HepG2 (cell line): ENCODE measurements around the gene DTNA. TPM values are rescaled to one million over a fixed set of nuclear protein-coding genes. Genes with fewer than 3 reads are reported as not detected.

ENCODE experiments used
- ATAC-seq: fragments of 200-7000 bp; cut with Tn5 transposase; 3 replicates; pipeline ENCODE4 v1.9.1; 2020; ENCODE audit warnings: mild to moderate bottlenecking, moderate library complexity
- BruUV-seq: library from RNA; stranded (reverse); fragments of 400-500 nt; replicated peaks from 2 replicates; lab custom pipeline; 2021; lab: Mats Ljungman, UMichigan
- CTCF ChIA-PET: fragments of 300-600 bp; formaldehyde crosslinking; extraction: SDS; loops from one replicate; lab custom pipeline; 2021; ENCODE audit warnings: low total read pairs, inconsistent platforms, low intra/inter-chr PET ratio; lab: Yijun Ruan, JAX
- POLR2A ChIA-PET: fragments of 350-600 bp; sonication (Branson Sonifier 250); formaldehyde crosslinking; loops from one replicate; lab custom pipeline; 2020; ENCODE audit warnings: antibody characterized with exemption, inconsistent platforms; lab: Yijun Ruan, JAX
- DNase-seq: peaks from one replicate; pipeline ENCODE4 v3.0.0-alpha.2; 2015; ENCODE audit warnings: low spot score
- FAIRE-seq: peaks from 3 replicates; lab custom pipeline; 2011; peaks lifted over from hg19 to GRCh38; lab: Jason Lieb, UNC
- H2AFZ ChIP-seq: one replicate; pipeline ENCODE4 v1.6.1; 2011; ENCODE audit warnings: low read length, inconsistent platforms
- H3K27ac ChIP-seq: fragments of 300-600 bp; 3 replicates; pipeline ENCODE4 v1.8.0; 2011; ENCODE audit warnings: mixed run types, mild to moderate bottlenecking, mixed read lengths, low read length, inconsistent platforms; ENCODE audit not compliant: insufficient read depth; ENCODE audit errors: extremely low read length
- H3K27me3 ChIP-seq, 2 experiments: fragments of 200-600 bp in 1 of 2; 2 replicates in 1 of 2; 3 replicates in 1 of 2; pipeline versions ENCODE4 v1.6.0 to v1.8.0; 2011; ENCODE audit warnings: low read length in 2 of 2, mild to moderate bottlenecking in 2 of 2, moderate library complexity in 2 of 2, inconsistent platforms in 1 of 2; ENCODE audit not compliant: insufficient read depth in 2 of 2, control insufficient read depth in 1 of 2
- H3K36me3 ChIP-seq, 2 experiments: fragments of 200-600 bp in 1 of 2; replicated peaks in 1 of 2; 2 replicates in 1 of 2; 3 replicates in 1 of 2; pipeline versions ENCODE4 v1.5.1 to v1.8.0; 2011; ENCODE audit warnings: low read length in 2 of 2, inconsistent platforms in 1 of 2; ENCODE audit not compliant: insufficient read depth in 2 of 2, control insufficient read depth in 1 of 2
- H3K4me1 ChIP-seq: 2 replicates; pipeline ENCODE4 v1.5.1; 2012; ENCODE audit warnings: low read length, inconsistent platforms; ENCODE audit not compliant: insufficient read depth
- H3K4me2 ChIP-seq: 2 replicates; pipeline ENCODE4 v1.6.0; 2011; ENCODE audit warnings: low read depth, low read length, inconsistent platforms
- H3K4me3 ChIP-seq, 3 experiments: fragments of 200-600 bp in 1 of 3; sonication (generic), shearing (Covaris generic) in 1 of 3; replicated peaks in 1 of 3; 2 replicates each; pipeline ENCODE4 v1.5.1; 2011 to 2016; ENCODE audit warnings: low read length in 3 of 3, inconsistent platforms in 2 of 3, low read depth in 2 of 3, mild to moderate bottlenecking in 2 of 3, control low read depth in 1 of 3, mixed read lengths in 1 of 3; ENCODE audit not compliant: insufficient read depth in 1 of 3
- H3K79me2 ChIP-seq: one replicate; pipeline ENCODE4 v1.6.1; 2011; ENCODE audit warnings: low read length, inconsistent platforms; ENCODE audit not compliant: insufficient read depth
- H3K9ac ChIP-seq: 2 replicates; pipeline ENCODE4 v1.6.0; 2011; ENCODE audit warnings: mild to moderate bottlenecking, low read depth, low read length, inconsistent platforms; ENCODE audit not compliant: insufficient read depth
- H3K9me3 ChIP-seq: 2 replicates; pipeline ENCODE4 v1.5.1; 2012; ENCODE audit warnings: mild to moderate bottlenecking, low read length
- H4K20me1 ChIP-seq: 2 replicates; pipeline ENCODE4 v1.6.0; 2011; ENCODE audit warnings: inconsistent platforms, mild to moderate bottlenecking, low read length, moderate library complexity; ENCODE audit not compliant: insufficient read depth
- ETV6 ChIP-seq: sonication (generic); formaldehyde crosslinking; conservative IDR thresholded peaks from 2 replicates; pipeline ENCODE4 v1.4.0; 2020; ENCODE audit warnings: missing genetic modification reagents
- FOXP1 ChIP-seq, 2 experiments: fragments of 450-650 bp in 1 of 2; IDR thresholded peaks; 2 replicates each; pipeline ENCODE4 v1.6.1; 2017 to 2018; ENCODE audit warnings: antibody characterized with exemption in 1 of 2
- HES4 ChIP-seq: sonication (generic); formaldehyde crosslinking; IDR thresholded peaks from 2 replicates; pipeline ENCODE4 v1.9.0; 2021; ENCODE audit warnings: mild to moderate bottlenecking, missing genetic modification reagents, borderline replicate concordance
- JUN ChIP-seq: sonication (generic); formaldehyde crosslinking; IDR thresholded peaks from 2 replicates; pipeline ENCODE4 v1.4.0; 2020; ENCODE audit warnings: mild to moderate bottlenecking, missing genetic modification reagents
- KDM4B ChIP-seq: sonication (generic); formaldehyde crosslinking; IDR thresholded peaks from 2 replicates; pipeline ENCODE4 v1.4.0; 2020; ENCODE audit warnings: missing genetic modification reagents
- MATR3 ChIP-seq: sonication (generic); formaldehyde crosslinking; IDR thresholded peaks from 2 replicates; pipeline ENCODE4 v1.4.0; 2020; ENCODE audit warnings: missing genetic modification reagents
- MIXL1 ChIP-seq: IDR thresholded peaks from 2 replicates; pipeline ENCODE4 v1.6.1; 2016
- PHF20 ChIP-seq: sonication (generic); formaldehyde crosslinking; IDR thresholded peaks from 2 replicates; pipeline ENCODE4 v1.5.0; 2020; ENCODE audit warnings: mild to moderate bottlenecking, missing genetic modification reagents
- RBAK ChIP-seq: sonication (generic); formaldehyde crosslinking; IDR thresholded peaks from 2 replicates; pipeline ENCODE4 v1.5.1; 2020; ENCODE audit warnings: mild to moderate bottlenecking, missing genetic modification reagents
- SP5 ChIP-seq: IDR thresholded peaks from 2 replicates; pipeline ENCODE4 v1.6.1; 2016; ENCODE audit warnings: low read depth, borderline replicate concordance
- SRSF9 ChIP-seq: fragments of 200-400 bp; formaldehyde crosslinking; IDR thresholded peaks from 2 replicates; pipeline ENCODE4 v1.6.1; 2018; ENCODE audit warnings: borderline replicate concordance, mild to moderate bottlenecking, low read depth, low read length; ENCODE audit not compliant: insufficient read depth, poor library complexity, severe bottlenecking
- ZC3H4 ChIP-seq: sonication (generic); formaldehyde crosslinking; IDR thresholded peaks from 2 replicates; pipeline ENCODE4 v1.4.0; 2020; ENCODE audit warnings: missing genetic modification reagents, borderline replicate concordance
- ZNF530 ChIP-seq: sonication (generic); formaldehyde crosslinking; IDR thresholded peaks from 2 replicates; pipeline ENCODE4 v1.5.0; 2020; ENCODE audit warnings: low read depth, mild to moderate bottlenecking, missing genetic modification reagents
- ZNF574 ChIP-seq: sonication (generic); formaldehyde crosslinking; IDR thresholded peaks from 2 replicates; pipeline ENCODE4 v1.4.0; 2020; ENCODE audit warnings: missing genetic modification reagents
- ZNF770 ChIP-seq: sonication (generic); formaldehyde crosslinking; IDR thresholded peaks from 2 replicates; pipeline ENCODE4 v1.5.0; 2020; ENCODE audit warnings: mild to moderate bottlenecking, missing genetic modification reagents
- WGBS: methylation state at CpG from one replicate; pipeline ENCODE4 v1.1.6; 2017; ENCODE audit warnings: low lambda C conversion rate; 5-methylcytosine and 5-hydroxymethylcytosine counted together
- in situ Hi-C: cut with HindIII; loops from 2 replicates; pipeline ENCODE4 v1.10.0; 2017; ENCODE audit warnings: low pct_unique_long_range_greater_than_20kb; ENCODE audit not compliant: extremely low pct_ligation_motif_present
- intact Hi-C: fragments of 100-400 bp; cut with micrococcal nuclease; formaldehyde crosslinking; loops from one replicate; pipeline ENCODE4 v1.10.0; 2022; ENCODE audit not compliant: unreplicated experiment
- polyA plus RNA-seq, 8 experiments: library from polyadenylated mRNA; depleted of rRNA in 3 of 8; stranded (reverse) in 7 of 8; unstranded in 1 of 8; fragments of >200 nt; fragmentation: Illumina TruSeq in 4 of 8; extraction: Trizol in 4 of 8; gene quantifications; 2 replicates each; pipeline versions ENCODE4 v1.2.1 to v1.2.3, GENCODE V29; 2011 to 2016; ENCODE audit warnings: low read depth in 4 of 8, missing spikeins in 1 of 8, mixed read lengths in 1 of 8; ENCODE audit not compliant: insufficient read depth in 1 of 8
- total RNA-seq, 5 experiments: library from RNA; depleted of rRNA; stranded (reverse); fragments of >200 nt; fragmentation: Illumina TruSeq; extraction: Trizol; gene quantifications; 2 replicates each; pipeline ENCODE4 v1.2.3, GENCODE V29; 2016; ENCODE audit warnings: low read depth in 1 of 5

The DTNA gene
- total and polyA plus RNA-seq, 2 of the 13 experiments (the other 11 are each of a cell fraction or from before 2014, with no cell fraction given): 8.5 to 29.0 TPM

GRCh38 chr18:34838669-34839068 is 128.6 kb downstream of the DTNA start:
- no peak for FAIRE-seq
- Histone ChIP-seq H3K4me2 (no peak overlapping the region), H3K79me2 (no peaks in the 10 kb centered on the region), H2AFZ (no peak overlapping the region), H3K4me3 (no peak overlapping the region)
- no TSS peak for BruUV-seq
- no peak for ATAC-seq
- TF ChIP-seq ZNF770: no peak
- TF ChIP-seq ZNF530 (CRISPR knock-in tag): no peak
- no peak for TF ChIP-seq MATR3 (CRISPR knock-in tag)
- TF ChIP-seq ETV6 (CRISPR knock-in tag): no peak
- no peak for TF ChIP-seq RBAK
- TF ChIP-seq JUN (CRISPR knock-in tag): no peak
- TF ChIP-seq SP5: no peak
- TF ChIP-seq MIXL1 (CRISPR knock-in tag): no peak
- no peak for TF ChIP-seq PHF20 (CRISPR knock-in tag)
- TF ChIP-seq HES4: no peak
- TF ChIP-seq SRSF9: no peak
- no peak for TF ChIP-seq ZNF574 (CRISPR knock-in tag)
- TF ChIP-seq FOXP1 (IDR thresholded peaks at IDR 0.05): no peak
- no peak for TF ChIP-seq FOXP1 (CRISPR knock-in tag; IDR thresholded peaks at IDR 0.05)
- TF ChIP-seq ZC3H4 (CRISPR knock-in tag): no peak
- TF ChIP-seq KDM4B: no peak
- TF ChIP-seq, all 625 proteins: peak for 0
- Histone ChIP-seq H4K20me1 (no peaks in the 10 kb centered on the region), H3K36me3 (no peaks in the 10 kb centered on the region), H3K27ac (no peak overlapping the region), H3K4me1 (peaks cover 8% of the 10 kb centered on the region; the same call in 1 of the 2 replicates), H3K9me3 (no peaks in the 10 kb centered on the region), H3K9ac (no peak overlapping the region), H3K27me3 (no peaks in the 10 kb centered on the region)
- in situ Hi-C loops: no loop called here
- WGBS: 83% methylated on average over 5 of the region's 5 CpGs
- DNase-seq: no peak
- intact Hi-C loops: no loop called here
- POLR2A ChIA-PET: no interaction called here
- CTCF ChIA-PET: no interaction called here
